ENCODE data around the gene SERPINB5.

The SERPINB5 gene

GRCh38 chr18:63477968-63478367 is 1.2 kb downstream of the SERPINB5 start:
- no peaks in the 10 kb centered on the region for H3K27me3 ChIP-seq (replicated peaks; ENCODE audit: insufficient read depth, low read length)
- no peak overlapping the region for H3K9ac ChIP-seq (ENCODE audit: low read length)
- no peaks in the 10 kb centered on the region for H3F3A ChIP-seq (ENCODE audit: insufficient read depth, low read length)
- DNase-seq: no peak
- no peak for TF ChIP-seq CTCF (IDR thresholded peaks at IDR 0.05; ENCODE audit: low read length)
- TF ChIP-seq EZH2phosphoT487 (IDR thresholded peaks at IDR 0.05; ENCODE audit: low read length): no peak
- TF ChIP-seq EZH2 (optimal IDR thresholded peaks at IDR 0.05; ENCODE audit: low read depth, low read length): no peak
- no peaks in the 10 kb centered on the region for H3K9me3 ChIP-seq (replicated peaks; ENCODE audit: insufficient read depth, low read length)
- no peaks in the 10 kb centered on the region for H4K20me1 ChIP-seq (ENCODE audit: insufficient read depth, low read length)
- H3K4me3 ChIP-seq (ENCODE audit: low read length): no peak overlapping the region
- H3K27ac ChIP-seq (ENCODE audit: low read length): no peak overlapping the region
- no peaks in the 10 kb centered on the region for H3K4me1 ChIP-seq (ENCODE audit: low read length)
- H3K36me3 ChIP-seq (replicated peaks; ENCODE audit: insufficient read depth, low read length): no peaks in the 10 kb centered on the region
- H3K9me2 ChIP-seq (replicated peaks; ENCODE audit: insufficient read depth, low read length): no peaks in the 10 kb centered on the region
- no peak overlapping the region for H2AFZ ChIP-seq (ENCODE audit: low read length)
- H3K79me2 ChIP-seq (ENCODE audit: low read length): no peaks in the 10 kb centered on the region
- no peak overlapping the region for H3K4me2 ChIP-seq (ENCODE audit: low read depth, low read length)

GRCh38 chr18:63479826-63480225 is 3.1 kb downstream of the SERPINB5 start:
- Histone ChIP-seq H3K36me3 (replicated peaks; ENCODE audit: insufficient read depth, low read length) (no peaks in the 10 kb centered on the region), H3F3A (ENCODE audit: insufficient read depth, low read length) (no peaks in the 10 kb centered on the region), H3K79me2 (ENCODE audit: low read length) (no peaks in the 10 kb centered on the region), H3K4me1 (ENCODE audit: low read length) (no peaks in the 10 kb centered on the region), H2AFZ (ENCODE audit: low read length) (no peak overlapping the region), H3K4me3 (ENCODE audit: low read length) (no peak overlapping the region), H3K27ac (ENCODE audit: low read length) (no peak overlapping the region), H3K27me3 (replicated peaks; ENCODE audit: insufficient read depth, low read length) (no peaks in the 10 kb centered on the region), H4K20me1 (ENCODE audit: insufficient read depth, low read length) (no peaks in the 10 kb centered on the region), H3K9ac (ENCODE audit: low read length) (no peak overlapping the region), H3K9me3 (replicated peaks; ENCODE audit: insufficient read depth, low read length) (no peaks in the 10 kb centered on the region), H3K4me2 (ENCODE audit: low read depth, low read length) (no peak overlapping the region), H3K9me2 (replicated peaks; ENCODE audit: insufficient read depth, low read length) (no peaks in the 10 kb centered on the region)
- no peak for TF ChIP-seq EZH2phosphoT487 (IDR thresholded peaks at IDR 0.05; ENCODE audit: low read length)
- no peak for TF ChIP-seq EZH2 (optimal IDR thresholded peaks at IDR 0.05; ENCODE audit: low read depth, low read length)
- TF ChIP-seq CTCF (IDR thresholded peaks at IDR 0.05; ENCODE audit: low read length): no peak
- DNase-seq: no peak

GRCh38 chr18:63480476-63480875 is 3.7 kb downstream of the SERPINB5 start:
- H3K27me3 ChIP-seq (replicated peaks; ENCODE audit: insufficient read depth, low read length): no peaks in the 10 kb centered on the region
- H3K4me1 ChIP-seq (ENCODE audit: low read length): no peaks in the 10 kb centered on the region
- H3K9me3 ChIP-seq (replicated peaks; ENCODE audit: insufficient read depth, low read length): no peaks in the 10 kb centered on the region
- no peaks in the 10 kb centered on the region for H3K79me2 ChIP-seq (ENCODE audit: low read length)
- H3K4me3 ChIP-seq (ENCODE audit: low read length): no peak overlapping the region
- H3K4me2 ChIP-seq (ENCODE audit: low read depth, low read length): no peak overlapping the region
- no peak overlapping the region for H2AFZ ChIP-seq (ENCODE audit: low read length)
- H3K9me2 ChIP-seq (replicated peaks; ENCODE audit: insufficient read depth, low read length): no peaks in the 10 kb centered on the region
- no peak overlapping the region for H3K9ac ChIP-seq (ENCODE audit: low read length)
- no peaks in the 10 kb centered on the region for H4K20me1 ChIP-seq (ENCODE audit: insufficient read depth, low read length)
- no peaks in the 10 kb centered on the region for H3F3A ChIP-seq (ENCODE audit: insufficient read depth, low read length)
- no peak overlapping the region for H3K27ac ChIP-seq (ENCODE audit: low read length)
- TF ChIP-seq EZH2phosphoT487 (IDR thresholded peaks at IDR 0.05; ENCODE audit: low read length) (no peak), EZH2 (optimal IDR thresholded peaks at IDR 0.05; ENCODE audit: low read depth, low read length) (no peak), CTCF (IDR thresholded peaks at IDR 0.05; ENCODE audit: low read length) (no peak)
- H3K36me3 ChIP-seq (replicated peaks; ENCODE audit: insufficient read depth, low read length): no peaks in the 10 kb centered on the region
- no peak for DNase-seq

Measured in MM.1S (cell line).